MM.1S (cell line): Measurements from ENCODE around the gene MCU.

Experiments used
- DNase-seq: peaks from one replicate; pipeline ENCODE4 v3.0.0-alpha.2; 2015
- H2AFZ ChIP-seq: fragments of 300-600 bp; sonication (generic); 2 replicates; pipeline ENCODE4 v1.6.0; 2016; ENCODE audit warnings: antibody characterized with exemption, low read length
- H3F3A ChIP-seq: fragments of 300-600 bp; sonication (generic); 2 replicates; pipeline ENCODE4 v1.6.1; 2016; ENCODE audit warnings: mild to moderate bottlenecking, antibody characterized with exemption, low read length, moderate library complexity, mixed read lengths; ENCODE audit not compliant: insufficient read depth
- H3K27ac ChIP-seq: fragments of 300-600 bp; sonication (generic); 2 replicates; pipeline ENCODE4 v1.5.1; 2016; ENCODE audit warnings: mild to moderate bottlenecking, low read length
- H3K27me3 ChIP-seq: fragments of 300-600 bp; sonication (generic); replicated peaks from 2 replicates; pipeline ENCODE4 v1.6.0; 2016; ENCODE audit warnings: low read length; ENCODE audit not compliant: insufficient read depth
- H3K36me3 ChIP-seq: fragments of 300-600 bp; sonication (generic); replicated peaks from 2 replicates; pipeline ENCODE4 v1.6.1; 2016; ENCODE audit warnings: mild to moderate bottlenecking, low read length, mixed read lengths; ENCODE audit not compliant: insufficient read depth
- H3K4me1 ChIP-seq: fragments of 300-600 bp; sonication (generic); 2 replicates; pipeline ENCODE4 v1.6.1; 2016; ENCODE audit warnings: low read length, mixed read lengths
- H3K4me2 ChIP-seq: fragments of 300-600 bp; sonication (generic); 2 replicates; pipeline ENCODE4 v1.6.0; 2016; ENCODE audit warnings: low read depth, low read length
- H3K4me3 ChIP-seq: fragments of 300-600 bp; sonication (generic); 2 replicates; pipeline ENCODE4 v1.5.1; 2016; ENCODE audit warnings: low read length, mixed read lengths
- H3K79me2 ChIP-seq: fragments of 300-600 bp; sonication (generic); 2 replicates; pipeline ENCODE4 v1.6.1; 2016; ENCODE audit warnings: mixed run types, low read length, mixed read lengths
- H3K9ac ChIP-seq: fragments of 300-600 bp; sonication (generic); 2 replicates; pipeline ENCODE4 v1.6.1; 2016; ENCODE audit warnings: low read length, mixed read lengths
- H3K9me2 ChIP-seq: fragments of 300-600 bp; sonication (generic); replicated peaks from 2 replicates; pipeline ENCODE4 v1.6.1; 2016; ENCODE audit warnings: mild to moderate bottlenecking, low read length, mixed read lengths; ENCODE audit not compliant: insufficient read depth
- H3K9me3 ChIP-seq: fragments of 300-600 bp; sonication (generic); replicated peaks from 2 replicates; pipeline ENCODE4 v1.6.1; 2016; ENCODE audit warnings: mild to moderate bottlenecking, low read length, mixed read lengths; ENCODE audit not compliant: insufficient read depth
- H4K20me1 ChIP-seq: fragments of 300-600 bp; sonication (generic); 2 replicates; pipeline ENCODE4 v1.6.1; 2016; ENCODE audit warnings: mild to moderate bottlenecking, low read length, moderate library complexity, mixed read lengths; ENCODE audit not compliant: insufficient read depth
- CTCF ChIP-seq: fragments of 300-600 bp; sonication (generic); IDR thresholded peaks from 2 replicates; pipeline ENCODE4 v1.5.1; 2016; ENCODE audit warnings: antibody characterized with exemption, low read length, mixed read lengths
- EZH2 ChIP-seq: fragments of 300-600 bp; sonication (generic); optimal IDR thresholded peaks from 2 replicates; pipeline ENCODE3; 2017; ENCODE audit warnings: low read depth, mild to moderate bottlenecking, antibody characterized with exemption, low read length, mixed read lengths
- EZH2phosphoT487 ChIP-seq: fragments of 300-600 bp; sonication (generic); IDR thresholded peaks from 2 replicates; pipeline ENCODE4 v1.6.1; 2018; ENCODE audit warnings: antibody characterized with exemption, low read length

The MCU gene

GRCh38 chr10:72733989-72734388 is 42.0 kb downstream of the MCU start:
- Histone ChIP-seq H3K36me3 (no peaks in the 10 kb centered on the region), H3K9me2 (no peaks in the 10 kb centered on the region), H3K27me3 (no peaks in the 10 kb centered on the region), H3K79me2 (no peaks in the 10 kb centered on the region), H3K4me1 (0 out of 2 replicates have a peak, but pooled peaks cover under 1% of the 10 kb centered on the region), H2AFZ (no peak overlapping the region), H3K9me3 (no peaks in the 10 kb centered on the region), H3F3A (no peaks in the 10 kb centered on the region), H3K27ac (no peak overlapping the region), H4K20me1 (no peaks in the 10 kb centered on the region), H3K4me2 (no peak overlapping the region), H3K4me3 (no peak overlapping the region), H3K9ac (no peak overlapping the region)
- TF ChIP-seq EZH2: no peak
- no peak for TF ChIP-seq CTCF
- no peak for TF ChIP-seq EZH2phosphoT487
- DNase-seq: no peak

DNA sequence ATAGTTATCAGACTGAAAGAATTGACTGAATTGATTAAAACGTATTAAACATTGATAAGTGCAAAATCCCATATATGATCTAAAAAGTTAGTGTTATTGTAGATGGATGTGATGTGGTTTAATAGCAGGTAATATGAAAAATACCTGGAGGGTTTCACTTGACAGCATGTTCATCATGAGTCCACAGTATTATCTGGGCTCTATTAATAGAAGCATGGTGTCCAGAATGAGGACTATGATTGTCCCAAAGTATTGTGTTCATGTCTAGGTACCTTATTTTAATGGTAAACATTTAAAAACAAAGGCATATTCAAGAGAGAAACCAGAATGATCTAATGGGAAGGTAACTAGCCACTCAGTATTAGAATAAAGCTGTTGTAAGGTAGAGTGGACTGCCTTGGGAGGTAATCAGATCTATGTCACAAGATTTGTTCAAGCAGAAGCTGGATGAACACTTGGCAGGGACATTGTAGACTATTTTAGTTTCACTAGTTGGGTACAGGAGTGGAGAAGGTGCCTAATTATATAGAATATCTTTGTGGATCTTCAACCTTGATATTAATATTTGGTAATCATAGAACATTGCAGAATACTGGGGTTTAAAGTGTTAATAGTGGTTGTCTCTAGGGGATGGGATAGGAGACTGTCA is 43.5 kb downstream of the MCU start:
- H2AFZ ChIP-seq: no peak overlapping the region
- H3K4me3 ChIP-seq: no peak overlapping the region
- H3F3A ChIP-seq: no peaks in the 10 kb centered on the region
- DNase-seq: no peak
- H3K36me3 ChIP-seq: no peaks in the 10 kb centered on the region
- no peak overlapping the region for H3K4me2 ChIP-seq
- no peaks in the 10 kb centered on the region for H3K9me3 ChIP-seq
- no peak overlapping the region for H3K27ac ChIP-seq
- H3K27me3 ChIP-seq: no peaks in the 10 kb centered on the region
- H3K79me2 ChIP-seq: no peaks in the 10 kb centered on the region
- TF ChIP-seq EZH2phosphoT487: no peak
- TF ChIP-seq EZH2: no peak
- TF ChIP-seq CTCF: no peak
- no peak overlapping the region for H3K9ac ChIP-seq
- no peaks in the 10 kb centered on the region for H3K9me2 ChIP-seq
- no peaks in the 10 kb centered on the region for H3K4me1 ChIP-seq
- no peaks in the 10 kb centered on the region for H4K20me1 ChIP-seq

GRCh38 chr10:72736176-72736827 is 44.4 kb downstream of the MCU start:
- Histone ChIP-seq H3K4me2 (no peak overlapping the region), H3K36me3 (no peaks in the 10 kb centered on the region), H4K20me1 (no peaks in the 10 kb centered on the region), H3K9me3 (no peaks in the 10 kb centered on the region), H2AFZ (no peak overlapping the region), H3K9ac (no peak overlapping the region), H3K27ac (no peak overlapping the region), H3K79me2 (no peaks in the 10 kb centered on the region), H3K4me1 (no peaks in the 10 kb centered on the region), H3K4me3 (no peak overlapping the region), H3K9me2 (no peaks in the 10 kb centered on the region), H3K27me3 (no peaks in the 10 kb centered on the region), H3F3A (no peaks in the 10 kb centered on the region)
- no peak for DNase-seq
- TF ChIP-seq EZH2phosphoT487: no peak
- no peak for TF ChIP-seq EZH2
- TF ChIP-seq CTCF: no peak
